SW480 (cell line): ENCODE data around the gene LAMC1.

Source experiments
- DNase-seq: peaks from one replicate; pipeline ENCODE4 v3.0.0-alpha.2; 2016; ENCODE audit warnings: low spot score

LAMC1 gene

DNA sequence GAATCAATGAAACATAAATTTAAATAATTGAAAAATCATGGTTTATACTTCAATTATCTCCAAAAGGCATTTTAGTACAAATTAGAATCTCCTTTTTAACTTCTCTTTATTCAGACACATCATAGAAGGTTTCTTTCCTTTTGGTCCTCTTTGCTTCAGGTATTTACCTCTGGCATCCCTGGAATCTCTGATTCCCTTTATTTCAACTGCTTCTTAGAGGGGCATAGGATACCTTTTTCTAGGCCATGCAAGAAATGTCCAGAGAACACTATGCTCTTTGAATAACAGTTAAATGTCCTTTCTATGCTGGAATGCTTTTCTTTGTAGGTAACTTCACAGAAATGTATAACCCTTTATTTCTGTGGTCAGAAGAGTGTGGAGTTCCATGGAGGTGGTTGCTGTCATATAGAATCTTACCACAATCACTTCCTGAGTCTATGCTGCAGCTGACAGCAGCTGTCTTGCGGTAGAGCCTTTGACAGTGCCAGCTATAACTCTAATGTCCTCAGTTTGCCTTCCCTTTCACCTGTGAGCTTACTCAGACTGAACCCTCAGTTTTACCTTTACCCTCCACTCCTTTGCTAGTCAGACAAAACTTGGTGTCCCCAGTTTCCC, 171.4 kb downstream of the LAMC1 start:
- peak; percentile 80 for DNase-seq

DNA sequence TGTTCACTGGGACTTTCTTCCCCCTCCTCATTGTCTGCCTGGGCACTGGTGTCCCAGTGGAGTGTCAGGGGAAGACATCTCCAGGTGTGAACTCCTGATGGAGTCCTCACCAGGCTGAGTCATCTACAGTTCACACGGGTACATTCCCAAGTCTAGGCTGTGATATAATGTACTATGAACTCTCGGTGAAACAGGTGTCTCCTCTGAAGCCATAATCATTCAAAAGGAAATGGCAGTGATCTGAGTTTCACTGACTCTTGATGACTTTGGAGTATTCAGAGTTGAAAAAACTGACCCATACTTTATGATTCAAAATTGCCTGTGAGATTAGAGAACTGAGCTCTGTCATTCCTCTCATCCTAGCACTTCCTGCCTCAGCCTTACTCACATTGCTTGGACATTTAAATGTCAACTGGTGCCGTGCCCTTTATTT, 171.9 kb downstream of the LAMC1 start:
- DNase-seq: peak; percentile 81
